Hippocampal formation (tissue), 2 donors: ENCODE data around the gene CLUH.
"Not testable (repeated sequence)": the region's sequence is repeated elsewhere in the genome, so short reads cannot be mapped to it uniquely, and the experiment has no call there.

Experiments used
- DNase-seq, 2 donors: peaks; one replicate each; lab custom pipeline; 2025; lab: John Stamatoyannopoulos, UW

Gene CLUH

GRCh38 chr17:2687074-2687418, 24.5 kb downstream of the CLUH start:
- no peak for DNase-seq

GRCh38 chr17:2685696-2686095, 25.9 kb downstream of the CLUH start:
- no peak for DNase-seq

- no peak for DNase-seq
Measured at GRCh38 chr17:2684549-2684948, 27.0 kb downstream of the CLUH start.

GRCh38 chr17:2683912-2684311, 27.7 kb downstream of the CLUH start:
- no peak for DNase-seq

GRCh38 chr17:2682176-2682938, 29.2 kb downstream of the CLUH start:
- DNase-seq: no peak

- no peak for DNase-seq
Measured at GRCh38 chr17:2681650-2682049, 29.9 kb downstream of the CLUH start.

- DNase-seq: no peak
Measured at GRCh38 chr17:2680961-2681360, 30.6 kb downstream of the CLUH start.

- not testable (repeated sequence) for DNase-seq
Measured at GRCh38 chr17:2679247-2679646, 32.3 kb downstream of the CLUH start.

GRCh38 chr17:2672026-2672425, 39.5 kb downstream of the CLUH start:
- DNase-seq: no peak

GRCh38 chr17:2660410-2660809, 51.2 kb downstream of the CLUH start:
- not testable (repeated sequence) for DNase-seq

GRCh38 chr17:2659337-2659736, 52.2 kb downstream of the CLUH start:
- not testable (repeated sequence) for DNase-seq

- no peak for DNase-seq
Measured at GRCh38 chr17:2656283-2656682, 55.3 kb downstream of the CLUH start.

- DNase-seq: no peak
Measured at GRCh38 chr17:2655546-2655945, 56.0 kb downstream of the CLUH start.

- not testable (repeated sequence) for DNase-seq
Measured at GRCh38 chr17:2652911-2653310, 58.7 kb downstream of the CLUH start.

- DNase-seq: no peak
Measured at GRCh38 chr17:2649191-2649590, 62.4 kb downstream of the CLUH start.

GRCh38 chr17:2647957-2648356, 63.6 kb downstream of the CLUH start:
- DNase-seq: no peak

- DNase-seq: no peak
Measured at GRCh38 chr17:2644971-2645370, 66.6 kb downstream of the CLUH start.
